HG02970 (cell line): ENCODE data around the gene PRSS50.

ENCODE experiments used
- ATAC-seq: cut with Tn5 transposase; IDR thresholded peaks from one replicate; pipeline ENCODE4 v1.9.1; 2021; ENCODE audit warnings: mild to moderate bottlenecking, moderate library complexity, moderate number of reproducible peaks; ENCODE audit not compliant: unreplicated experiment, low FRiP score

Gene PRSS50

DNA sequence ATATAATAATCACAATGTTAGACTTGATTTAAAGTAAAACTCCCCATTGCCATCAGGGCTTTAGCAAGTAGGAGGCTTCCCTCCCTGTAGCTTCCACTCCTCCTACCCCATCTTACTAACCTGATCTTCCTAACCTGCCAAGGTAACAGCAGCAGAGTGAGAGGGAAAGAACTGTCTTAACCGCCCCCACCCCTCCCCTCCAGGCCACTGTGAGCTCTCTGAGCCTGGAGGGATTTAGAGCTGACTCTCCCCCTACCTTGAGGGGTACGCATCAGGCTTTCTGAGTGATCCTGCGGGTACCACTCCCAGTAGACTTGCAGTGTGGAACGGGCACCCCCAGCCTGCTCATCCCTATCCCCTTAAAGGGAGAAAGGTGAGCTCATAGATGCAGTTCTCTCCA lies 11.4 kb upstream of the PRSS50 start:
- no peak for ATAC-seq

DNA sequence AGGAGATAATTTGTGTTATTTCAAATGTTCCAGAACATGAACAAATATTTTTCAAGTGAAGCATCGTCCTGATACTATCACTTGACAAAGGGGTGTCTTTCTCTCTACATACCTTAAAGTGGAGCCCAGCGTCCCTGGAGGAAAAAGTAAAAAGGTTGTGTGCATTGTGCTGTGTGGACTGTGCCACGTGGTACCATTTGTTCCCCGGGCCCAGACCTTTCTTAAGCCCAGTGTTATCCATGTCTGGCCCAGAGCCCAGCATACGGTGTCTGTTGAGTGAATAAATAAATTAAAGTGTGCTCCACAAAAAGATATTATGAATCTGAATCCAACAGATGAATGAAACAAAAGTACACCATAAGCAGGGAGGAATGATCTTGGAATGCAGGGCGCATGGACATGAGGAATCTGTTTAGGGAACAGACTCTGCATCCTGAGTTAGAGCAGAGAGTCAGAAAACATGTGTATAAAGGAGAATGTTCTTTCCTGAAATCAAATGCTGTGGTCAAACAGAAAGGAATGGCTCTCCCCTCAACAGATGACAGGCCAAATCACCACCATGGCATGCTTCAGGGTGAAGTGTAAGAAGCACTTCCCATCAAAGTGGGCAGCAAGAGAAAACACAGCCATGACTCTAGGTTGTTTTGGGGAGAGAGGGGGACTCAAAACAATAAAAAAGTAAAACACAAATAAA lies 8.1 kb upstream of the PRSS50 start:
- no peak for ATAC-seq

DNA sequence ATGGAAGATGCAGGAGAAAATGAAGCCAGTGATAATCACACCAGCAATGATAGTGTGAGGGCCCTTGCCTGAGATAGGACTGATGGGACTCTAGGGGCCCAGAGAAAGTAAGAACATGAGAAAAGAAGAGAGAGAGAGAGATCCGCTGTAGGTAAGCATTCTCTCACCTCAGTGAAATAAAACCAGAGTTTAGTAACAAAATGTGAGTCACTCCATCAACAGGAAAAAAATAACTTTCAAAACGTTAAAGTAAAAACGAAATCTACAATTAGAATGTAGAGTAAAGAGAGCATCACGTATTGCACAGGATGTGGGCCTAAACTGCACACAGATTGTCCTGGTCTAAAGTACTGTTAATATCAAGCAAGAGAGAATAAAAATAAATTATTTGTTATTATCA lies 6.8 kb upstream of the PRSS50 start:
- ATAC-seq, result no peak

DNA sequence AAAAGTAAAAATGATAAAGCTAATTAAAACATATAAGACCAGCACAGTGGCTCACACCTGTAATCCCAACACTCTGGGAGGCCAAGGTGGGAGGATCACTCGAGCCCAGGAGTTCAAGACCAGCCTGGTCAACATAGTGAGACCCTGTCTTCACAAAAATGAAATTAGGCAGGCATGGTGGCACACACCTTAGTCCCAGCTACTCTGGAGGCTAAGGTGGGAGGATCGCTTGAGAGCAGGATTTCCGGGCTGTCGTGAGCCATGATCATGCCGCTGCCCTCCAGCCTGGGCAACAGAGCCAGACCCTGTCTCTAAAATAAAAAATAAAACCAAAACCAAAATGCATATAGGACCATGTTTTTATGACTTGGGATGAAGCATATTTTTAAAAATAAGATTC lies 4.8 kb upstream of the PRSS50 start:
- no peak for ATAC-seq

DNA sequence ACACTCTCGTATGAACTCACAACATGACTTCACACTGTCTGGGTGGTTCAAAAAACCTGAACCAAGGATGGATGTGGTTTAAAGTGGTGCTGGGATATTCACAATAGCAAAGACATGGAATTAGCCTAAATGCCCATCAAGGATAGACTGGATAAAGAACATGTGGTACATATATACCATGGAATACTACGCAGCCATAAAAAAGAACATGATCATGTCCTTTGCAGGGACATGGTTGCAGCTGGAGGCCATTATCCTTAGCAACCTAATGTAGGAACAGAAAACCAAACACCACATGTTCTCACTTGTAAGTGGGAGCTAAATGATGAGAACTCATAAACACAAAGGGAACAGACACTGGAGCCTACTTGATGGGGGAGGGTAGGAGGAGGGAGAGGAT lies 3.3 kb upstream of the PRSS50 start:
- ATAC-seq, result no peak

DNA sequence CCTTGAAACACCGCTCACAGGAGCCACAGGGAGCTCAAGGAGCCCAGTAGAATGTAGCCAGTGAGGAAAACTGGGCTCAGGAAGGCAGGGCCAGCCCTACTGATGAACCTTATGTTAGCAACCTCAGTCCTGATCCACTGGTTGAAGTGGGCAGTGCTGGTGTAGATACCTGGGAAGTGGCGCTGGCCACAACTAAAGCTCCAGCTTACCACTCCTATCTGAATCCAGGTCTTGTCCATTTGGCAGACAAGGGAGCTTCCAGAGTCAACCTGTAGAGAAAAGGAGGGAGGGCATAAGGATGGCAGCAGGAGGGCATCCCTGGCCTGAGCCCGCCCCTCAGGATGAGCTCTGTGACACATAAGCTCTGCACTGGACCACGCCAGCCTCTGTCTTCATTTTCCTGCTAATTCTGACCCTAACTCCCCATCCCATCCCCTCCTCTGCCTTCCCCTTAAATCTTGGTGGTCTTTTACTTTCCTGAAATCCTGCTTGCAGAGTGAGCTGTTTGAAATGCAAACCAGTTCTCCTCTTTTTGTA lies 2.1 kb upstream of the PRSS50 start:
- ATAC-seq, result no peak

DNA sequence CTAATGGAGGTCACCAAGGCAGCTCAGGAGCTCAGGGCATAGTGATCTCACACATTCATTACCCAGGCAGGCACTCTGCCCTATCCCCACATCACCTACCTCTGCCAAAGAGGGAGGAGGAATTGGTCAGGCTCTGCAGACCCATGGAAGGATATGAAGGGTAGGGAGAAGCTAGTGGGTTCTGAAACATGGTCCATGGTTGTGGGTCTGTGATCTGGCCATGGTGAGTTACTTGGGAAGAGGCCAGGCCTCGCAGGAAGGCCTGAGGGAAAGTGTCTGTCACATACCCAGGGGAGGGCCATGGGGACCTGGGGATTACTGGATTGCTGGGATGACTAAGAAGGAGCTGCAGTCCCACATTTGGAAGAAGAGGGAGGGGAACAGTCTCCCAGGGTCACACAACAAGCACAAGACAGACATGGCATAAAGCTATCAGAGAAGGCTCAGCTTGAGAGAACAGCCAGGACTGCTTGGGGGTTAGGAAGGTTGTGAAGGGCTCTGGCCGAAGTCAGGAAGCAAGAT lies 1.4 kb upstream of the PRSS50 start:
- ATAC-seq, result no peak

DNA sequence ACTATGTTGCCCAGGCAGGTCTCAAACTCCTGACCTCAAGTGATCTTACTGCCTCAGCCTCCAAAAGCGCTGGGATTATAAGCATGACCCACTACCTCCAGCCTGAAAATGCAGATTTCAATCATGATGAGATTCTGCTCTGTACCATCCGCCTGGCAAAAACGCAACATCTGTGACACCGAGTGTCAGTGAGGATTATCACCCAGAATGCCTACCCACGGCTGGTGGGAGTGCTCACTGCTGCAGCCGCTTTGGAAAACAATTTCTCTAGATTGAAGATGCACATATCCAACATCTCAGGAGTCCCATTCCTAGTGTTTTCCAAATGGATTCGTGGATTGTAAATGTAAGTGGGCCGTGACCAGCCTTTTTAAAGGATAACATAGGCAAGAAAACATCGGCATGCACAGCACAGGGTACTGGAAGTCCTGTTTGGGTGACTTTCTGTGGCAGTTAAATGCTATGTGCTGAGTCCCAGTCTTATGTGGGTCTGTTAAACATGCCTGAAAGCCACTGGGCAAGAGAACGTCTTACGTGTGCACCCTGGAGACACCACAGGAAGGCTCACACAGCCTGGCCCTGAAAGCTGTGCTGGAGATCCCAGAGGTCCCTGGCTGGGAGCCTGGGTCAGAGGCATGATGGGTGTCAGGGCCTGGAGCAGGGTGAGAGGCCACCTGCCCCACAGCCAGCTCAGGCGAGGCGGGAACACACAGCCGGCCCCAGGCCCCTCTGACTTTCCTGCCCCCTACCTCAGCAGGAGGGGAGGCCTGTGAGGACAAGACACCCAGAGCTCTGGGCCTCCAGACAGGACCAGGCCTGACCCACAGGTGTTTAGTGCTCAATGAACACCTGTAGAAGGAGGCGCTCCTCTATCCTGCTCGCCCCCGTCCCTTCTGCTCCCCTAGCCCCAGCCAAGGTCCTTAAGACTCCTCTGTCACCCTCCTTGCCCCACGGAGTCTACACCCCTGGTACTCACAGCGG lies 918 bp downstream of the PRSS50 start:
- ATAC-seq, result no peak

DNA sequence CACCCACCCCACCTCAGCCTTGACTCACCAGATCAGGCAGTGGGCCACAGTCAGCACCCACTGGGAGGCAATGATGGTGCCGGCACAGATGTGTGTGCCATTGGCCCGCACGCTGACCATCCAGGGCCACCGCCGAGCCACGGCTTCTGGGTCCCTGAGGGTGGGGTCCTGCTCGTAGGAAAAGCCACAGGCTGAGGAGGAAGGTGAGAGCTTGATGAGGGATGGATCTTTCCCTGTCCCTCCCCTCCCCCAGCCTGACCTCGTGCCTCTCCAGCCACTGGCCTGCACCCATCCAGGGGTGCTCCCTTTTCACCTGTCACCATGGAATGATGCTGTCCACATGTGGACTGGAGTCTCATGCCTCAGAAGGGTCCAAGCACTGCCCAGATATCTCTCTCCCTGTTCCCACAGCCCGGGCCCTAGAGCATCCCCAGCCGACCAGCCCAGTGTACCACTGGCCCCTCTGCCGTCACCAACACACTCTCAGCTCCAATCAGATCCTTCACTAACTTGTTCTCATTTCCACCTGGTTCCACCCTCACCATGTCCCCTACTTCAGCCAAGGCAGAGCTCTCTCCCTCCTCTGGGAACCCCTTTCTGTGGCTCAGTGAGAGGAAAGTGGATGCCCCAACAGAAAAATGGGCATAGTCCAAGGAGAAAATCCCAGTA lies 2.0 kb downstream of the PRSS50 start:
- ATAC-seq, result no peak

DNA sequence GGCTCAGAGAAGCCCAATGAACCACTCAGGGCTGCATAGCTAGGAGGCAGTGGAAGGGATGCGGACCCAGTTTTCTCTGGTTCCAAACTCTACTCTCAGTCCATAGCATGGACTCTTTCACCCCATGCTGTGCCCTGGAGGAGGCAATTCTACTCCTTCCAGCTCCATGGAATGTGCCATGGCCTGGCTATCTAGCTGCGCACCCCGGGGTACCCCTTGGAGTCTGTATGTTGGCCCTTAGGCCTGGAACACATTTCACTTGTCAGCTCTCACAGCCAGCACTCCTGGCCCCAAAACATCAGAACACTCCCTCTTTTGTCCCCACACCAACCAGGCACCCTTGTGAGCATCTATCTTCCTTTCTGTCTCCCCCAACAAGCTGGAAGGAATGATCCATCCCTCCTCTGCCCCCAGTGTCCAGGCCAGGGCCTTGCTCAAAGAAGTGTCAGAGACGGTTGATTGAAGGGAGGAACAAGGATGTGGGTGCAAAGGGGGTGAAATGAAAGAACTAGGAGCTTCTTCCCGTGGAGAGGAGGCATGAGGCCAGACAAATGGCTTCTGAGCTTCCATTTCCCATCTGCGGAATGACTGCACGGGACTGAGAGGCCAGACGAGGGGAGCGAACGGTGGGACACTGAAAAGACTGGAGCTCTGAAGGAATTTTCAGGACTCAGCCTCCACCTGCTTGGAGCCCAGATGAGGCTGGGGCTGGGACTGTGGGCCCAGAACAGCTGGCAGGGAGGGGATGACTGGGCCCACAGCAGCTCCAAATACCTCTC lies 2.8 kb downstream of the PRSS50 start:
- no peak for ATAC-seq

DNA sequence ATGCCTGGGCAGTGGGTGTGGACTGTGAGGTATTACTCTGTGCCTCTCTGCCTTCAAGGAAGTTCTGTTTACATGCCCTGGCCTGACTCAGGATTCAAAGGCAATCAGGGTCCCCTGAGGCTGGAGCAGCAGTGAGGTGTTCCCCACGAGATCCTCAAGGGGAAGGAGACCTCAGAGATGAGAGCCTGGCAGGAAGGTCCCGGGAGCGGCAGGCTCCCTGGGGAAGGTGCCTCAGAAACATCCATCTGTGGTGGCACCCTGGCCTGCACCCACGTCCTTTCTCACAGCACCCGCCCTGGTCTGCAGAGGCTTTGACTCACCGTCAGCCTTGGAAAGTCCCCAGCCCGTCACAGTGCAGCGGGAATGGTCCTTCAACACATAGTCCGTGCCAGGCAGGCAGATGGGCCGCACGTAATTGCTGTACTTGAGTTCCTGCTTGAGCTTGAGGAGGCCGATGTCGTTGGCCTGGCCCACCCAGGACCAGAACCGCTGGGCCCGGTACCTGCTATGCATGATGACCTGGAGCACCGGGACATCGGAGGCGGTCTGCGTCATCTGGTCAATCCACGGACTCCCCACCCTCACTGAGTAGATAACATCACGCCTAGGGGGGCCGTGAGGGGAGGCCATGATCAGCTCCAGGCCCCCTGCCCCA lies 3.6 kb downstream of the PRSS50 start:
- no peak for ATAC-seq

DNA sequence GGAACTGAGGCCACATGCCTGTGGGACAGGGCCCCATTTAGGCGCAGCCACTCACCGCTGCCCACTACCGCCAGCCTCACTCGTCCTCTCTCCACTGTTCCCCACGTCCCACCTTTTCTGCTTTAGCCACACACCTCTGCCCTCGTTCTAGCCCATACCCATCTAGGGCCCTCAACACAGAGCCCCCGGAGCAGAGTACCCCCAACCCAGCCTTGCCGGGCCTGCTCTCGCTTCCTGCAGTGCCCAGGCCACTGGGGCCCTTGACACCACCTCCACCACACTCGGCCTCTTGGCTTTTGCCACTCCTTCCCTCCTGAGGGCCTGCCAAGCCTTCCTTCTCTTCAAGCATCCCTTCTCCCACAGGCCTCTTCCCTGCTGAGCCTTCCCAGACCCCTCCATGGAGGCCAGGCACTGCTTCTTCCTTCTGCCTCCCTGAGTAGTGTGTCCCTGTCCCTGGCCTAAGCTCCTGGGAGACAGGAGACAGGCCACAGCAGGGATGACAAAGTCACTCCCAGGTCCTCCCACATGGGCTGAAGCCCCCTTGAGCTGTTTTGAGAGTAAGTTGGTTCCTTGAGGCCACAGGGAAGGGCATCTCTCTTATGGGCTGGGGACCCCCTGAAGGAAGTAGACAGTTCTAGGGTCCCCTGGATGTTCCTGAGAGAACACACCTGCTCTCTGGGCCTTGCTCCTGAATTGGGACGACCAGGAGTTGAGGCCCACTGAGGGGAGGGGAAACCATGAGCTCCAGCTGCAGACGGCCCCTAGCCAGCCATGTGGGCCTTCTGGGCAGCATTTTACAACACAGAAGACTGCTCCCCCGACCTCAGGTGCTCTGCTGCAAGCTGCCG lies 4.4 kb downstream of the PRSS50 start:
- no peak for ATAC-seq

DNA sequence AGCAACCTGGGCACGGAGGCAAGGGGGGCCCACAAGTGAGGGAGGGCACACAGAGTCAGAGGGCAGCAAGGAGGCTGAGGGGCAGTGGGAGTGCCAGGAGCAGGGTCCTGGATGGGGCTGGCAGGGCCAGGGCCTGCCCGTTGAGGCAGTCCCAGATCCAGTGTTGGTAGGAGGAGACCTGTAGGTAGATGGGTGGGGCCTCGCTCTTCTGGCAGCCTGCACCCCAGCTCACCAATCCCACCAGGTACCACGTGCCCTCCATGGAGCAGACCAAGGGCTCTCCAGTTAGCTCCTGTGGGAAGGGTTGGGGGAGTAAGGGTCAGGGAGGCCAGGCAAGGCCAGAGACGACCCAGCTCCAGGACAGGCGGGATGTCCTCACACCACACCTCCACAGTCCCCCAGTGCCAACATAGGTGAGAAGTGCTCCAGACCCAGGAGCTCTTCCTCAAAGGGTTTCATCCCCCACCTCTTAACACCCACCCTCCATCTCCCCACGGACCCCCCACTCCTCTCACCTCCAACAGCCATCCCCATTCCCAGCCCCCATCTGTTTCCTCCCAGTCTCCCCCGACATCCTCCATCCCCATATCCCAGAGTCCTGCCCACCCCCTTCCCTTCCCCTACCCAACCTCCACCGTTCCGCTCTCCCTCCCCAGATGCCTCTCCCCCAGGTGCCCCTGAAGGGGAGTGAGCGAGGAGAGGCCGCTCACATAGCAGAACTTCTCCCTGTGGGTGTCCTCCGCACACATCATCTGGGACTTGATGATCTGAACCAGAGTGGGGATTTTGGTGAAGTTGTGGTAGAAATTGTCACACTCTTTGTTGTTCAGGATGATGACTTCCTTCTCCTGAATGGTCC lies 5.2 kb downstream of the PRSS50 start:
- no peak for ATAC-seq

DNA sequence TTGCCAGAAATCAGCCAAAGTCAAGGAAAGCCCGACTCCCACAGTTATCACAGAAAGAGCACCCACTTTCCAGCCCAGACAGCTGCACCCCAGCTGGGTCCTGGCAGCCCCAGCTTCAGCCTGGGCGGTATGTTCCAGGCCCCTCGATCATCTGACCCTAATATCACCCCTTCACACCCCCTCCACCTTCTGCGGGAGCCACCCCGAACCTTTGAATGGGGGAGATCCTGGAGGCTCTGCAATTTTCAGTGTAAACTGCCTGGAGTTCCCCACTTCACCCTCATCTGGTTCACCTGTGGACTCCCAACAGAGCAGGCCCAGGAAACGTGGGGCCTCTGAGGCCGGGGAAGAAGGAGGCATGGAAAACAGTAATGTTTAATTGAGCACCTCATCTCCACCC lies 5.9 kb downstream of the PRSS50 start:
- ATAC-seq, result no peak

DNA sequence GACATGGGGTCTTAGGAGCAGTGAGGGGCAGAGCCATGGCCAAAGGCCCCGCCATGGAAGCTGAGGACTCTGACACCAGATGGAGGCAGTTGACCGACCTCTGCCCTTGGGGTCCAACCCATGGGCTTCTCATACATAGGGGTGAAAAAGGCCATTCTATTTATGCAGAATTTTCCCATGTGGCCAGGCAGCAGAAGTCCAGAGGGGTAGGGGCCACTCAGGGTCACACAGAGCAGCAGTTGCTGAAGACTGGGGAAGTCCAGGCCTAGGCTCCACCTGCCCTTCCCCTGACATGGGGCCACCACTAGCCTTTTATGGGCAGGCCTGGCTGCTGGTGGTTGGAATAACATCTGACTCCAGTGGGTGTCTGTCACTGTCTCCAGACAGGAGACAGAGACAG lies 6.4 kb downstream of the PRSS50 start:
- no peak for ATAC-seq

DNA sequence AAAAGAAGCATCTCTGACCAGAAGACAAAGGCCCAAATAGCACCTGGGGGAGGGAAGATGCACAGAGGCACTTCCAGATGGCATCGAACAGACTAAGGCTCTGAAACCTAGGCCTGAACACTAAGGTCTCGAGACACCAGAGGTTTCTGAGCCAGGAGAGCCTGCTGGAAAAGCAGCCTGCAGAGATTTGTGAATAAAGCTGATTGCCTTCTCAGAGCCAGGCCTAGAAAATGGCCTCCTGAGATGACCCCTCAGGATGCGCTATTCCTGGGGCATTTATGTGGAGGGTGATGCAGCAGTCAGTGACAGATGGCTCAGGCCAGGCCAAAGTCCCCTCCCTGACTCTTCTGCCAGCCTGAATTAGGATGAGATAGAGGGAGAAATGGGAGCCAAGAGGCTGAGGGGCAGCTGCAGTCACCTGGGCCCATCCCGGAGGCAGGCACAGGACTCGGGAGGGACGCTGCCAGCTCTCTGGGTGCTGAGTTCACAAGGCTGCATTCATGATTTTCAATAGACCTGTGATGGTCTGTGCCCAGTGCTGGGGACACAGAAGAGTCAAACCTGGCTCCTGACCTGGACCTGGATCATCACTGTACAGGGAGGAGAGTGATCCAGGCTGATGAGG lies 6.9 kb downstream of the PRSS50 start:
- no peak for ATAC-seq

DNA sequence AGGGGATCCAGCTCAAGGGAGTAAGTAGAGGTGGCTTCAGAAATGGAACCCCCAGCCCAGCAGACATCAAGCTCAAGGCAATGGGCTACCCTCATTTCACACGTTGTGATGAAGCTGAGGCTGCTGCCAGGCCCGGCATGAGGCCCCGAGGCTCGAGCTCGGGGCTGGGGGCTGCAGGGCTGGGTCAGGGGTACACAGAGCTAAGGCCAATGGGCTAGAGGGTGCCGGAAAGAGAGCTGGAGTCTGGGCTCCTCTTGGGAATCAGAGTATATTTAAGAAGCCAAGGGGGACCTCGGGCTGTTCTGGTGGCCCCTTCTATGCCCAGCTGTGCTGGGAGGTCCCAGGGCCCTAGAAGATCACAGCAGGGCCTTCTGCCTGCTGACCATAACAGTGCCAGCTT lies 7.4 kb downstream of the PRSS50 start:
- no peak for ATAC-seq
